OCI-LY7 (cell line): ENCODE measurements around the gene SULT1E1.
"Not testable (repeated sequence)": the region's sequence is repeated elsewhere in the genome, so short reads cannot be mapped to it uniquely, and the experiment has no call there.

Experiments used
- CTCF ChIP-seq: fragments of 200-600 bp; sonication (generic); conservative IDR thresholded peaks from 2 replicates; pipeline ENCODE4 v1.5.1; 2014; ENCODE audit warnings: mild to moderate bottlenecking, antibody characterized with exemption, low read length, moderate library complexity, mixed read lengths
- EZH2phosphoT487 ChIP-seq: fragments of 200-600 bp; sonication (generic); IDR thresholded peaks from 2 replicates; pipeline ENCODE4 v1.6.1; 2018; ENCODE audit warnings: low read depth, borderline replicate concordance, mild to moderate bottlenecking, mixed run types, antibody characterized with exemption, low read length, moderate library complexity, mixed read lengths

GRCh38 chr4:69825056-69825455 lies 34.9 kb downstream of the SULT1E1 start:
- not testable (repeated sequence) for TF ChIP-seq CTCF, EZH2phosphoT487
